Activated CD4-positive, alpha-beta memory T cell treated with anti-CD3 and anti-CD28 coated beads, Interleukin-2, amount 10 ng/mL, durations not matched to agents 7 days and 5 days (primary cell): ENCODE data around the gene NSRP1. TPM values are rescaled to one million over a fixed set of nuclear protein-coding genes. Genes with fewer than 3 reads are reported as not detected.

Experiments used
- CTCF ChIA-PET: fragments of 350-600 bp; sonication (Branson Sonifier 250); formaldehyde crosslinking; loops from one replicate; lab custom pipeline; 2021; ENCODE audit warnings: antibody characterized with exemption, inconsistent platforms; lab: Charles Lee
- POLR2A ChIA-PET: fragments of 350-600 bp; sonication (Branson Sonifier 250); formaldehyde crosslinking; loops from one replicate; lab custom pipeline; 2021; ENCODE audit warnings: antibody characterized with exemption; lab: Charles Lee
- DNase-seq: peaks from one replicate; pipeline ENCODE4 v3.0.0-alpha.2; 2020
- H3K27ac Mint-ChIP-seq: one replicate; pipeline ENCODE4 v1.8.0; 2021; ENCODE audit warnings: mild to moderate bottlenecking, mixed read lengths
- H3K27me3 Mint-ChIP-seq: one replicate; pipeline ENCODE4 v1.8.0; 2021; ENCODE audit warnings: mixed read lengths
- H3K36me3 Mint-ChIP-seq: one replicate; pipeline ENCODE4 v1.8.0; 2021; ENCODE audit warnings: low read depth, mixed read lengths
- H3K4me1 Mint-ChIP-seq: one replicate; pipeline ENCODE4 v1.8.0; 2021; ENCODE audit warnings: mixed read lengths
- H3K4me3 Mint-ChIP-seq: one replicate; pipeline ENCODE4 v1.8.0; 2021; ENCODE audit warnings: mild to moderate bottlenecking, mixed read lengths
- H3K9me3 Mint-ChIP-seq: one replicate; pipeline ENCODE4 v1.8.0; 2021; ENCODE audit warnings: mixed read lengths
- total RNA-seq, 2 experiments: library from RNA; stranded (reverse); gene quantifications; one replicate each; pipeline ENCODE4 v1.2.3, GENCODE V29; 2021

The NSRP1 gene
- total RNA-seq, 2 experiments from 2014 or later = 21.6 to 22.7 TPM

DNA sequence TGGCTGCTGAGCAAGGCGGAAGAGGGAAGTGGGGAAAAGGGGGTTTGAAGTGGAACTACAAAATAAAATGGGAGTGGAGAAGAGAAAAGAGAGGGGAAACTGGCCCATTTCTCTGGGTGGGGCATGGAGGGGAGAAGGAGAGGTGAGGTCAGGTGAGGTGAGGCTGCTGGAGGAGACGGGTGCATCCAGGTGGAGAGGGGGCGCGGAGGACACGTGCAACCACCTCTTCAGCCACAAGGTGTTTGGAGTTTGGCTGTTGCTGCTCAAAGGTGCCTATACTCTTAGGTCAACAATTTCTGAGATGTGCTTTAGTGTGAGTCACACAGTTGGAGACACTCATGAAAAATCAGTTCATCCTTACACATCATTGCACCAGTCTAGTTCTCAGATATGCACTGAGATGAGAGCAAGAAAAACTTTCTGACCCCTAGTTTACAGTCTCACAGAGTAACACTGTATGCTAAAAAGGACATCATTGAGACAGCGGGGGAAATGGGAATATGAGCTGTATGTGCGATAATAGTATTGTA lies 114.0 kb downstream of the NSRP1 start:
- Mint-ChIP-seq H3K27ac (no peak overlapping the region), H3K36me3 (no peaks in the 10 kb centered on the region), H3K9me3 (no peaks in the 10 kb centered on the region), H3K4me1 (peaks cover 6% of the 10 kb centered on the region), H3K27me3 (peaks cover 55% of the 10 kb centered on the region), H3K4me3 (no peak overlapping the region)
- no peak for DNase-seq
- ChIA-PET POLR2A (no interaction called here), CTCF (interaction anchor here (1.2 kb wide), 1 partner anchor 106 kb away, joined by 3 read pairs; no protein-coding TSS in a partner anchor)

GRCh38 chr17:30232015-30232823 lies 115.6 kb downstream of the NSRP1 start:
- CTCF ChIA-PET = interaction anchor here (1.2 kb wide), 1 partner anchor 104 kb away, joined by 3 read pairs; no protein-coding TSS in a partner anchor
- H3K27me3 Mint-ChIP-seq = peaks cover 60% of the 10 kb centered on the region
- H3K4me3 Mint-ChIP-seq = no peak overlapping the region

DNA sequence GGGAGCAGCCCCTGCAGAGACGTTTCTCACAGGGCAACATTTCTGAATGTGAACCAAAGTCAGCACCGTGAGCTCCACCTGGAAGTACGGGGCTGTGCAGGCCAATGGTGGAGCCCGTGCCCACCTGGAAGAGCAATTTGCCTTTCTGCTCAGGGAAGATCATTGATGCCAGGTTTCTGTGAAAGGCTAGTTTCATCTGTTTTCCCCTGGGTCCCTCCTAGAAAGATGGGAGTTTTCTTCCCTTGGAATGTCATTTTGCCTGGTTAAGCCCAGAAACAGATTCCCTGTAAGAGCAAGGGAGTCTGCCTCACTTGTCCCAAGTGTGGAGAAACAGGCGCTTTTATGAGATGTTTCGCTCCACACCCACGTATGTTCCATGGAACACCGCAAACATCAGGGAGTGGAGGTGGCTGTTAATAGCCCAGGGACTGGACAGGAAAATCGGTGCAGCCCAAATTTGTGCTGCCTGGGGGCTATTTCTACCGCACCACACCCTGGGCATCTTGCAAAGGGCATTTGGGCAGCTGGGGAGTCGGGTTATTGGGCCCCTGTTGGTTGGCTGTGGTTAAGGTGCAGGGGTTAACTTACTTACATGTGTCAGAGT lies 116.3 kb downstream of the NSRP1 start:
- Mint-ChIP-seq H3K4me1 (peaks cover 14% of the 10 kb centered on the region), H3K36me3 (no peaks in the 10 kb centered on the region), H3K27me3 (peaks cover 65% of the 10 kb centered on the region), H3K4me3 (no peak overlapping the region), H3K9me3 (no peaks in the 10 kb centered on the region), H3K27ac (no peak overlapping the region)
- POLR2A ChIA-PET = no interaction called here
- CTCF ChIA-PET = interaction anchor here (1.5 kb wide), 1 partner anchor 10 kb away, joined by 3 read pairs; no protein-coding TSS in a partner anchor
- DNase-seq = no peak

More at GRCh38 chr17:30232015-30232823, 115.6 kb downstream of the NSRP1 start:
- peaks cover 14% of the 10 kb centered on the region for H3K4me1 Mint-ChIP-seq
- no peak overlapping the region for H3K27ac Mint-ChIP-seq
- POLR2A ChIA-PET = no interaction called here
- no peak for DNase-seq
- H3K36me3 Mint-ChIP-seq = no peaks in the 10 kb centered on the region
- H3K9me3 Mint-ChIP-seq = no peaks in the 10 kb centered on the region

DNA sequence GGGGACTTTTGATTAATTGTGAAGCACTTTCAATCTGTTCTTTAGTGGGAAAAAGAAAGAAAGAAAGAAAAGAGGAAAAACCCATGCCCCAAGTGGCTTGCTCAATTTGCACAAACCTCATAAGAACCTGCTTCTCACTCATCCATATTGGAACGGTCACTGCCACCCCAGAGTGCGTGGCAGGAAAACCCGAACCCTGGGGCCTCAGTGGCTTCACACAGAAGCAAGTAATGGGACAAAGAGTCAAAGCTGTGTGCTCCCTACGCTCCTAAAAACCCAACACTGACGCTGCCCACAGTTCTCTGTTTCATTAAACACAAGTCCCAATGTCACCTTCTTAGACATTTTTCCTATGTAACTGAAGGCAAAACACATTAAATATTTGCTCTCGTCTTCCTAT lies 117.7 kb downstream of the NSRP1 start:
- Mint-ChIP-seq H3K36me3 (no peaks in the 10 kb centered on the region), H3K4me3 (no peak overlapping the region), H3K27ac (no peak overlapping the region), H3K4me1 (peaks cover 25% of the 10 kb centered on the region), H3K27me3 (peaks cover 71% of the 10 kb centered on the region), H3K9me3 (no peaks in the 10 kb centered on the region)
- ChIA-PET POLR2A (no interaction called here), CTCF (interaction anchor here (0.8 to 2.8 kb wide), 4 partner anchors 9 to 130 kb away, joined by 3 to 14 read pairs (median 3); no protein-coding TSS in a partner anchor)
- DNase-seq = no peak

DNA sequence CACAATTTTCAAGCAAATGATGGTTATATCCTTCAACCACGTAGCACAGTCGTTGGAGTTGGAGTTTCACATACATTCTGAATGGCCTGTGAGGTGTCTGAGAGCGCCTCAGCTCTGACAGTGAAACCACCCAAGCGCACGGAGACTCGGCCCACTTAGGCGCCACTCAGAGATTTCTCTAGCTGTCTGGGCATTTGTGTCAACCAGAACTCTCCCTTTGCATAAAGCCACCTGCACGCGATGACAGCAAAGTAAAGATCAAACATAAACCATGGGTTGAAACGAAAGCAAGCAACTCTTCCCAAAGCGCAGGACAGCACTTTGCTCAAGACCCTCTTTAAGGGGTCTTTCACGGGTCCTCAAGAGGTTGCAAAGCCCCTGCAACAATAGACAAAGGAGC lies 118.3 kb downstream of the NSRP1 start:
- DNase-seq = no peak
- H3K27ac Mint-ChIP-seq = no peak overlapping the region
- peaks cover 25% of the 10 kb centered on the region for H3K4me1 Mint-ChIP-seq
- H3K9me3 Mint-ChIP-seq = no peaks in the 10 kb centered on the region
- H3K36me3 Mint-ChIP-seq = no peaks in the 10 kb centered on the region
- ChIA-PET CTCF (interaction anchor here (0.8 to 2.8 kb wide), 4 partner anchors 10 to 130 kb away, joined by 3 to 14 read pairs (median 5); no protein-coding TSS in a partner anchor), POLR2A (no interaction called here)
- H3K27me3 Mint-ChIP-seq = peaks cover 74% of the 10 kb centered on the region
- H3K4me3 Mint-ChIP-seq = peak overlapping the region; percentile 34

- ChIA-PET POLR2A (interaction anchor here (1.3 kb wide), 1 partner anchor 56 kb away, joined by 3 read pairs; no protein-coding TSS in a partner anchor), CTCF (interaction anchor here (1.1 to 2.8 kb wide), 4 partner anchors 10 to 131 kb away, joined by 3 to 14 read pairs (median 6); no protein-coding TSS in a partner anchor)
- H3K9me3 Mint-ChIP-seq = no peaks in the 10 kb centered on the region
- H3K4me3 Mint-ChIP-seq = peak within 1 kb of the TSS; percentile 57
- H3K4me1 Mint-ChIP-seq = peaks cover 25% of the 10 kb centered on the region
- H3K27ac Mint-ChIP-seq = no peak within 1 kb of the TSS
- H3K36me3 Mint-ChIP-seq = no peaks in the 10 kb centered on the region
- no peak for DNase-seq
- peaks cover 68% of the 10 kb centered on the region for H3K27me3 Mint-ChIP-seq
Observed at GRCh38 chr17:30235386-30236296, 119.0 kb downstream of the NSRP1 start, which contains the start of gene SLC6A4. TSS of gene SLC6A4 (minus strand) at chr17:30235697. CDS start at chr17:30221958, 13,739 bp downstream.

Other genes starting within 250 kb of the NSRP1 start
- gene SSH2, start 186.6 kb upstream of the NSRP1 start, total RNA-seq = 10 to 100 TPM; 62.9 to 65.8 TPM
- 1 to 10 TPM in 1 of 2 experiments, under 1 TPM in 1; 0.86 to 1.6 TPM for gene EFCAB5, start 175.2 kb upstream of the NSRP1 start, total RNA-seq
- under 1 TPM; 0.13 to 0.18 TPM for gene SLC6A4, start 118.9 kb downstream of the NSRP1 start, total RNA-seq
- gene BLMH, start 175.1 kb downstream of the NSRP1 start, total RNA-seq = 10 to 100 TPM; 47.3 to 52.8 TPM
- not detected for gene TMIGD1, start 217.2 kb downstream of the NSRP1 start, total RNA-seq